Gastroesophageal sphincter (tissue), 3 donors: ENCODE measurements around the gene NAT8L.
"Not testable (repeated sequence)": the region's sequence is repeated elsewhere in the genome, so short reads cannot be mapped to it uniquely, and the experiment has no call there.

ENCODE experiments used
- EP300 ChIP-seq: sonication (generic); formaldehyde crosslinking; IDR thresholded peaks from one replicate; pipeline ENCODE4 v1.6.1; 2017; ENCODE audit warnings: antibody characterized with exemption, mild to moderate bottlenecking
- POLR2A ChIP-seq, 2 donors: fragments of 450-650 bp; IDR thresholded peaks; one replicate each; pipeline ENCODE4 v1.6.1; 2017; ENCODE audit warnings: antibody characterized with exemption in 2 of 2, mild to moderate bottlenecking in 2 of 2, moderate library complexity in 1 of 2
- TF ChIP-seq, protein P1 (sequence below), 4 experiments: fragments of 200-600 bp in 2 of 4; fragments of 450-650 bp in 2 of 4; sonication (generic) in 1 of 4; IDR thresholded peaks; one replicate each; pipeline ENCODE4 v1.5.1; 2017 to 2019; ENCODE audit warnings: antibody characterized with exemption in 4 of 4, mild to moderate bottlenecking in 2 of 4, moderate library complexity in 2 of 4

DNA sequence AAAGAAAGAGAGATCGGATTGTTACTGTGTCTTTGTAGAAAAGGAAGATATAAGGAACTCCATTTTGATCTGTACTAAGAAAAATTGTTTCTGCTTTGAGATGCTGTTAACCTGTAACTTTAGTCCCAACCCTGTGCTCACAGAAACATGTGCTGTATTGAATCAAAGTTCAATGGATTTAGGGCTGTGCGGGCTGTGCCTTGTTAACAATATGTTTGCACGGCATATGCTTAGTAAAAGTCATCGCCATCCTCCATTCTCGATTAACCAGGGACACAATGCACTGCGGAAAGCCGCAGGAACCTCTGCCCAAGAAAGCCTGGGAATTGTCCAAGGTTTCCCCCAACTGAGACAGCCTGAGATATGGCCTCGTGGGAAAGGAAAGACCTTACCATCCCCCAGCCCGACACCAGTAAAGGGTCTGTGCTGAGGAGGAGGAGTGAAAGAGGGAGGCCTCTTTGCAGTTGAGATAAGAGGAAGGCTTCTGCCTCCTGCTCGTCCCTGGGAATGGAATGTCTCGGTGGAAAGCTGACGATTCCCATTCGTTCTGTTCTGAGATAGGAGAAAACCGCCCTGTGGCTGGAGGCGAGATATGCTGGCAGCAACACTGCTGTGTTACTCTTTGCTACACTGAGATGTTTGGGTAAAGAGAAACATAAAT lies 37.6 kb upstream of the NAT8L start:
- TF ChIP-seq, protein P1, sequence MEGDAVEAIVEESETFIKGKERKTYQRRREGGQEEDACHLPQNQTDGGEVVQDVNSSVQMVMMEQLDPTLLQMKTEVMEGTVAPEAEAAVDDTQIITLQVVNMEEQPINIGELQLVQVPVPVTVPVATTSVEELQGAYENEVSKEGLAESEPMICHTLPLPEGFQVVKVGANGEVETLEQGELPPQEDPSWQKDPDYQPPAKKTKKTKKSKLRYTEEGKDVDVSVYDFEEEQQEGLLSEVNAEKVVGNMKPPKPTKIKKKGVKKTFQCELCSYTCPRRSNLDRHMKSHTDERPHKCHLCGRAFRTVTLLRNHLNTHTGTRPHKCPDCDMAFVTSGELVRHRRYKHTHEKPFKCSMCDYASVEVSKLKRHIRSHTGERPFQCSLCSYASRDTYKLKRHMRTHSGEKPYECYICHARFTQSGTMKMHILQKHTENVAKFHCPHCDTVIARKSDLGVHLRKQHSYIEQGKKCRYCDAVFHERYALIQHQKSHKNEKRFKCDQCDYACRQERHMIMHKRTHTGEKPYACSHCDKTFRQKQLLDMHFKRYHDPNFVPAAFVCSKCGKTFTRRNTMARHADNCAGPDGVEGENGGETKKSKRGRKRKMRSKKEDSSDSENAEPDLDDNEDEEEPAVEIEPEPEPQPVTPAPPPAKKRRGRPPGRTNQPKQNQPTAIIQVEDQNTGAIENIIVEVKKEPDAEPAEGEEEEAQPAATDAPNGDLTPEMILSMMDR (IDR thresholded peaks at IDR 0.05): not testable (repeated sequence)
- not testable (repeated sequence) for TF ChIP-seq POLR2A (IDR thresholded peaks at IDR 0.05); EP300
